Endothelial cell (in vitro differentiated cells): ENCODE measurements around the gene RAD17. TPM values are rescaled to one million over a fixed set of nuclear protein-coding genes. Genes with fewer than 3 reads are reported as not detected.
A peak's percentile ranks its signal among the peaks of the same experiment; 100 is the strongest.
"Not testable (repeated sequence)": the region's sequence is repeated elsewhere in the genome, so short reads cannot be mapped to it uniquely, and the experiment has no call there.

Experiments used
- DNase-seq: peaks from one replicate; pipeline ENCODE4 v3.0.0; 2021; ENCODE audit warnings: low spot score
- H3K27ac Mint-ChIP-seq: one replicate; pipeline ENCODE4 v1.8.0; 2021; ENCODE audit warnings: mixed read lengths, inconsistent platforms; ENCODE audit not compliant: unreplicated experiment
- H3K27me3 Mint-ChIP-seq: one replicate; pipeline ENCODE4 v1.8.0; 2021; ENCODE audit warnings: mild to moderate bottlenecking, moderate library complexity, mixed read lengths, inconsistent platforms; ENCODE audit not compliant: unreplicated experiment
- H3K36me3 Mint-ChIP-seq: one replicate; pipeline ENCODE4 v1.8.0; 2021; ENCODE audit warnings: mild to moderate bottlenecking, low read depth, mixed read lengths, inconsistent platforms; ENCODE audit not compliant: unreplicated experiment
- H3K4me1 Mint-ChIP-seq: one replicate; pipeline ENCODE4 v1.8.0; 2021; ENCODE audit warnings: mild to moderate bottlenecking, mixed read lengths, inconsistent platforms; ENCODE audit not compliant: unreplicated experiment
- H3K4me3 Mint-ChIP-seq: one replicate; pipeline ENCODE4 v1.8.0; 2021; ENCODE audit warnings: mild to moderate bottlenecking, mixed read lengths, inconsistent platforms; ENCODE audit not compliant: unreplicated experiment
- H3K9me3 Mint-ChIP-seq: one replicate; pipeline ENCODE4 v1.8.0; 2021; ENCODE audit warnings: mixed read lengths, inconsistent platforms; ENCODE audit not compliant: unreplicated experiment
- CTCF ChIP-seq: fragments of 200-600 bp; sonication (generic); IDR thresholded peaks from one replicate; pipeline ENCODE4 v1.5.0; 2021; ENCODE audit warnings: antibody characterized with exemption; ENCODE audit not compliant: unreplicated experiment
- long read RNA-seq: library from polyadenylated mRNA; unstranded; transcript quantifications from one replicate; pipeline ENCODE4 v2.0.0, GENCODE V29; 2020; ENCODE audit not compliant: unreplicated experiment
- total RNA-seq: library from RNA; stranded (reverse); fragmentation: NEBNext Ultra II Directional; extraction: Animal tissue kit (Norgen Biotek cat#: 25700); gene quantifications from one replicate; pipeline ENCODE4 v1.2.1, GENCODE V29; 2021; ENCODE audit not compliant: unreplicated experiment

Gene RAD17, protein sequence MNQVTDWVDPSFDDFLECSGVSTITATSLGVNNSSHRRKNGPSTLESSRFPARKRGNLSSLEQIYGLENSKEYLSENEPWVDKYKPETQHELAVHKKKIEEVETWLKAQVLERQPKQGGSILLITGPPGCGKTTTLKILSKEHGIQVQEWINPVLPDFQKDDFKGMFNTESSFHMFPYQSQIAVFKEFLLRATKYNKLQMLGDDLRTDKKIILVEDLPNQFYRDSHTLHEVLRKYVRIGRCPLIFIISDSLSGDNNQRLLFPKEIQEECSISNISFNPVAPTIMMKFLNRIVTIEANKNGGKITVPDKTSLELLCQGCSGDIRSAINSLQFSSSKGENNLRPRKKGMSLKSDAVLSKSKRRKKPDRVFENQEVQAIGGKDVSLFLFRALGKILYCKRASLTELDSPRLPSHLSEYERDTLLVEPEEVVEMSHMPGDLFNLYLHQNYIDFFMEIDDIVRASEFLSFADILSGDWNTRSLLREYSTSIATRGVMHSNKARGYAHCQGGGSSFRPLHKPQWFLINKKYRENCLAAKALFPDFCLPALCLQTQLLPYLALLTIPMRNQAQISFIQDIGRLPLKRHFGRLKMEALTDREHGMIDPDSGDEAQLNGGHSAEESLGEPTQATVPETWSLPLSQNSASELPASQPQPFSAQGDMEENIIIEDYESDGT
- total RNA-seq, result 23.3 TPM
- long read RNA-seq, partial matches to known transcripts, result 1 of 8 reads
- long read RNA-seq, other reads (novel, unspliced or antisense), result 4 of 8 reads

- Mint-ChIP-seq H3K36me3 (peaks cover 7% of the 10 kb centered on the region), H3K4me1 (peaks cover 14% of the 10 kb centered on the region), H3K4me3 (peak within 1 kb of the TSS; percentile 98), H3K27me3 (no peaks in the 10 kb centered on the region), H3K9me3 (no peaks in the 10 kb centered on the region), H3K27ac (peak within 1 kb of the TSS; percentile 98)
- no peak for TF ChIP-seq CTCF
- peak; percentile 87 for DNase-seq
Measured at GRCh38 chr5:69369340-69370121, at the start of gene RAD17, which contains the start of the genes AK6 and TAF9. Gene RAD17, plus strand, starts transcription at chr5:69369818. Its CDS starts 2,391 bp downstream, at chr5:69372209. Gene AK6, minus strand, starts transcription at chr5:69369520. Its CDS starts 30 bp downstream, at chr5:69369490. Gene TAF9, minus strand, starts transcription at chr5:69369520. Its CDS starts 3,783 bp downstream, at chr5:69365737.

DNA sequence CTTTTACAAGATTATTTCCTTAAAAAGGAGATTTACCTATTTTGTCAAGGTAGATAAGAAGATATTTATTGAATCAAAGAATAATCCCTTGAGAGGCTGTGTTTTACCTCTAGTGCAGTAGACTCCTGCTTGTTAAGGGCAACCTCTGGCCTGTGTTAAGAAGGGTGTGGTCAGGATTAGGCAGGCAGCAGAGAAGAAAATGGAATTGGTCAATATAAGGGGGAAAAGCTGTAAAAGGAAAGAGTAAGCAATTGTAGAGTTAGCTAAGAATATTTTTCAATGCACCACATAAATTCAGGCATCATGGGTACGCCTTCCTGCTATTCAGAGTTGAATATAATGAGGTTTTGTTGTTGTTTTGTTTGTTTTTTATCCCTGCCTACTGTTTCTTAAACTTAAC lies 43.3 kb upstream of the RAD17 start:
- H3K4me1 Mint-ChIP-seq, result no peaks in the 10 kb centered on the region

DNA sequence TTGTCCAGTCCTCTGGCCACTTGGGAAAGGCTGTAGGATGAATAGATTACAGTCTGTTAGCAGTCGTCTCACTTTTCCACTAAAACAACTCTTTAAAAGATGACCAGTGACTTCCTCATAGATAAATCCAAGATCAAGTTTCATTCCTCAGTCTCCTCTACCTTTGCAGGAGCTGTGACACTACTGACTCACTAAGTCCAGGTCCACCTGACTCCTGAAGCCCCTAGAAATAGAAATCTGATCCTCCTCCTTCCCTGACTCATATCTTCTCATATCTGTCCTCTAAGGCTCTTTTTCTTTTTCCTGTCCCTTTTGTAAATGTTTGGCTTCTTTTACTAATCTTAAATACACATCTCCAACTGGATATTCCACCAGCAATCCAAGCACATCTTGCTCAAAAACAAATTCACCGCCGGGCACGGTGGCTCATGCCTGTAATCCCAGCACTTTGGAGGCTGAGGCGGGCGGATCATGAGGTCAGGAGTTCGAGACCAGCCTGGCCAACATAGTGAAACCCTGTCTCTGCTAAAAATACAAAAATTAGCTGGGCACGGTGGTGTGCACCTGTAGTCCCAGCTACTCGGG lies 39.6 kb upstream of the RAD17 start:
- Mint-ChIP-seq H3K27me3 (peaks cover 2% of the 10 kb centered on the region), H3K9me3 (no peaks in the 10 kb centered on the region), H3K4me1 (peaks cover 2% of the 10 kb centered on the region), H3K27ac (no peak overlapping the region), H3K36me3 (no peaks in the 10 kb centered on the region), H3K4me3 (no peak overlapping the region)
- no peak for DNase-seq
- no peak for TF ChIP-seq CTCF

More for the DNA sequence above, 43.3 kb upstream of the RAD17 start:
- Mint-ChIP-seq H3K27ac (no peak overlapping the region), H3K27me3 (no peaks in the 10 kb centered on the region), H3K4me3 (no peak overlapping the region), H3K36me3 (no peaks in the 10 kb centered on the region), H3K9me3 (no peaks in the 10 kb centered on the region)
- DNase-seq, result no peak
- TF ChIP-seq CTCF, result no peak

- TF ChIP-seq CTCF, result no peak
- H3K27ac Mint-ChIP-seq, result no peak overlapping the region
- H3K27me3 Mint-ChIP-seq, result peaks cover 2% of the 10 kb centered on the region
- no peaks in the 10 kb centered on the region for H3K36me3 Mint-ChIP-seq
- no peaks in the 10 kb centered on the region for H3K9me3 Mint-ChIP-seq
- DNase-seq, result no peak
- H3K4me3 Mint-ChIP-seq, result no peak overlapping the region
- peaks cover 2% of the 10 kb centered on the region for H3K4me1 Mint-ChIP-seq
Measured at GRCh38 chr5:69331528-69332445, 37.8 kb upstream of the RAD17 start.

DNA sequence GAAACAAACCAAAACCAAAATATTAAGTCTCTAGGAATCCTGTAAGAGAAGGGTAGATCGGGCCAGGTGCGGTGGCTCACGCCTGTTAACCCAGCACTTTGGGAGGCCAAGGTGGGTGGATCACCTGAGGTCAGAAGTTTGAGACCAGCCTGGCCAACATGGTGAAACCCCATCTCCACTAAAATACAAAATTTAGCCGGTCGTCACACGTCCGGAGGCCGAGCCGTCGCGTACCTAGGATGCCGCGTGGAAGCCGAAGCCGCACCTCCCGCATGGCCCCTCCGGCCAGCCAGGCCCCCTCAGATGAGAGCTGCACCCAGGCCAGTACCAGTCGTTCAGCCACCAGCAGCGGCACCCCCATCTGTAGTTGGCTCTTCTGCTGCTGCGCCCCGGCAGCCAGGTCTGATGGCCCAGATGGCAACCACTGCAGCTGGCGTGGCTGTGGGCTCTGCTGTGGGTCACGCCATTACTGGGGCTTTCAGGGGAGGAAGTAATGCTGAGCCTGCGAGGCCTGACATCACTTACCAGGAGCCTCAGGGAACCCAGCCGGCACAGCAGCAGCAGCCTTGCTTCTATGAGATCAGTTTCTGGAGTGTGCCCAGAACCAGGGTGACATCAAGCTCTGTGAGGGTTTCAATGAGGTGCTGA lies 35.8 kb upstream of the RAD17 start:
- DNase-seq, H3K9me3 Mint-ChIP-seq, H3K36me3 Mint-ChIP-seq, H3K27me3 Mint-ChIP-seq, H3K27ac Mint-ChIP-seq, H3K4me1 Mint-ChIP-seq, H3K4me3 Mint-ChIP-seq: not testable (repeated sequence)
